ENCODE results near the gene RAVER1. TPM values are rescaled to one million over a fixed set of nuclear protein-coding genes. Genes with fewer than 3 reads are reported as not detected.
A peak's percentile ranks its signal among the peaks of the same experiment; 100 is the strongest.

RAVER1 gene
- total and polyA plus RNA-seq, 9 of the 15 experiments (the other 6 are each of a cell fraction or from before 2014, with no cell fraction given): 0.06 to 113 (median 7.0) TPM

DNA sequence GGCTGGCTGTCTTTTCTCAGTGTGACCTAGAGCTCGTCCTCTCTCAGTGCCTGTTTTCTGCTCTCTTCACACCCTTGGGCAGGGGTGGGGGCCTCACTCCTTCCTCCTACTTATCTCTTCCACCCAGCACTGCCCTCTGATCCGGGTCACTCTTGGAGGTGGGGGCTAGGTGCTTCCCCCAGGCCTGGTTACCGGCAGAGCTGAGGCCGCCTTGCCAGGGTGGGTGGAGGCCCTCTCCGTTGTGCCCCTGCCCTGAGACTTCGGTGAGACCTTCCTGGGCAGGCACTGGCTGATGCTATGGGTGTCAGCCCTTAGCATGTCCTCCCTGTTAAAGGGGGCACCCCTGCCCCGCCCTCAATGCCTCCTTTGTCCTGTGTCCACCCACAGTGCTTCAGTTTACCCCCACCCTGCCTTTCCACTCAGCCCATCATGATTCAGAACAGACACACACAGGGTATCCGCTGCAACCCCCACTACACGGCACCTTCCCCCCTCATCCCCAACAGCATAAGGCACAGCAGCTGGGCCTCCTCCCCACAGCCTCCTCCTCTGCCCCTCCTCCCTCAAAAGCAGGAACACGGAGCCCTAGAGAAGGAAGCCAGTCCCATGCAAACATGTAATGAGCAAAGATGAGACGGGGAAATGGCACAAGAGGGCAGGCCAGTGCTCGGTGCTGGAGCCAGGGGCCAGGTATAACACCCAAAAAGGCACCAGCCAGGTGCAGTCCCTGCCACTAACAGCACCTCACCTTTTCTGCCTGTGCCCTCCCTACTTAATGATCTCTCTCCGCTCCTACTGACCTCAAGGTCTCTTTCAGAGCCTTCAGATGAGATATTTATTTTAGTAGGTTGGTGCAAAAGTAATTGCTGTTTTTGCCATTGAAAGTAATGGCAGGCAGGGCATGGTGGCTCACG, 33.5 kb downstream of the RAVER1 start (continued):
- TF ChIP-seq, protein P1, sequence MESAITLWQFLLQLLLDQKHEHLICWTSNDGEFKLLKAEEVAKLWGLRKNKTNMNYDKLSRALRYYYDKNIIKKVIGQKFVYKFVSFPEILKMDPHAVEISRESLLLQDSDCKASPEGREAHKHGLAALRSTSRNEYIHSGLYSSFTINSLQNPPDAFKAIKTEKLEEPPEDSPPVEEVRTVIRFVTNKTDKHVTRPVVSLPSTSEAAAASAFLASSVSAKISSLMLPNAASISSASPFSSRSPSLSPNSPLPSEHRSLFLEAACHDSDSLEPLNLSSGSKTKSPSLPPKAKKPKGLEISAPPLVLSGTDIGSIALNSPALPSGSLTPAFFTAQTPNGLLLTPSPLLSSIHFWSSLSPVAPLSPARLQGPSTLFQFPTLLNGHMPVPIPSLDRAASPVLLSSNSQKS (CRISPR knock-in tag; IDR thresholded peaks at IDR 0.05): no peak
- TF ChIP-seq, protein P2, sequence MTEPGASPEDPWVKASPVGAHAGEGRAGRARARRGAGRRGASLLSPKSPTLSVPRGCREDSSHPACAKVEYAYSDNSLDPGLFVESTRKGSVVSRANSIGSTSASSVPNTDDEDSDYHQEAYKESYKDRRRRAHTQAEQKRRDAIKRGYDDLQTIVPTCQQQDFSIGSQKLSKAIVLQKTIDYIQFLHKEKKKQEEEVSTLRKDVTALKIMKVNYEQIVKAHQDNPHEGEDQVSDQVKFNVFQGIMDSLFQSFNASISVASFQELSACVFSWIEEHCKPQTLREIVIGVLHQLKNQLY (CRISPR knock-in tag; conservative IDR thresholded peaks at IDR 0.05): no peak
- TF ChIP-seq GABPA (tag; conservative IDR thresholded peaks at IDR 0.05; ENCODE audit: low read depth): peak; percentile 64
- peak; percentile 82 for TF ChIP-seq SMARCE1 (IDR thresholded peaks at IDR 0.05)
- TF ChIP-seq NR1H2 (CRISPR knock-in tag; IDR thresholded peaks at IDR 0.05): no peak
- no peak for TF ChIP-seq ZNF121 (CRISPR knock-in tag; conservative IDR thresholded peaks at IDR 0.05)
- TF ChIP-seq ZBTB8A (IDR thresholded peaks at IDR 0.05; ENCODE audit: partially characterized antibody): no peak
- TF ChIP-seq, protein P3, sequence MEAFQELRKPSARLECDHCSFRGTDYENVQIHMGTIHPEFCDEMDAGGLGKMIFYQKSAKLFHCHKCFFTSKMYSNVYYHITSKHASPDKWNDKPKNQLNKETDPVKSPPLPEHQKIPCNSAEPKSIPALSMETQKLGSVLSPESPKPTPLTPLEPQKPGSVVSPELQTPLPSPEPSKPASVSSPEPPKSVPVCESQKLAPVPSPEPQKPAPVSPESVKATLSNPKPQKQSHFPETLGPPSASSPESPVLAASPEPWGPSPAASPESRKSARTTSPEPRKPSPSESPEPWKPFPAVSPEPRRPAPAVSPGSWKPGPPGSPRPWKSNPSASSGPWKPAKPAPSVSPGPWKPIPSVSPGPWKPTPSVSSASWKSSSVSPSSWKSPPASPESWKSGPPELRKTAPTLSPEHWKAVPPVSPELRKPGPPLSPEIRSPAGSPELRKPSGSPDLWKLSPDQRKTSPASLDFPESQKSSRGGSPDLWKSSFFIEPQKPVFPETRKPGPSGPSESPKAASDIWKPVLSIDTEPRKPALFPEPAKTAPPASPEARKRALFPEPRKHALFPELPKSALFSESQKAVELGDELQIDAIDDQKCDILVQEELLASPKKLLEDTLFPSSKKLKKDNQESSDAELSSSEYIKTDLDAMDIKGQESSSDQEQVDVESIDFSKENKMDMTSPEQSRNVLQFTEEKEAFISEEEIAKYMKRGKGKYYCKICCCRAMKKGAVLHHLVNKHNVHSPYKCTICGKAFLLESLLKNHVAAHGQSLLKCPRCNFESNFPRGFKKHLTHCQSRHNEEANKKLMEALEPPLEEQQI (IDR thresholded peaks at IDR 0.05): no peak; the same call in 1 of the 2 replicates
- peak; percentile 79 for TF ChIP-seq TOE1 (IDR thresholded peaks at IDR 0.05; ENCODE audit: borderline replicate concordance)
- no peak for TF ChIP-seq TOE1 (CRISPR knock-in tag; IDR thresholded peaks at IDR 0.05; ENCODE audit: borderline replicate concordance, low read depth)
- TF ChIP-seq ZNF174 (CRISPR knock-in tag; IDR thresholded peaks at IDR 0.05): no peak
- no peak for TF ChIP-seq LARP7 (IDR thresholded peaks at IDR 0.05)
- TF ChIP-seq HEY1 (CRISPR knock-in tag; IDR thresholded peaks at IDR 0.05; ENCODE audit: borderline replicate concordance): no peak
- TF ChIP-seq FOXA1 (IDR thresholded peaks at IDR 0.05; ENCODE audit: borderline replicate concordance): no peak
- TF ChIP-seq, protein P4, sequence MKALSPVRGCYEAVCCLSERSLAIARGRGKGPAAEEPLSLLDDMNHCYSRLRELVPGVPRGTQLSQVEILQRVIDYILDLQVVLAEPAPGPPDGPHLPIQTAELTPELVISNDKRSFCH (CRISPR knock-in tag; IDR thresholded peaks at IDR 0.05): no peak
- TF ChIP-seq, protein P4 (tag; IDR thresholded peaks at IDR 0.05): peak; percentile 87
- TF ChIP-seq ZNF224 (CRISPR knock-in tag; IDR thresholded peaks at IDR 0.05): no peak
- 0 out of 2 replicates have a peak, but pooled peaks have one; percentile 28 for TF ChIP-seq EHMT2 (IDR thresholded peaks at IDR 0.05)
- peak; percentile 98 to 100 for TF ChIP-seq MAZ (CRISPR knock-in tag; conservative IDR thresholded peaks at IDR 0.05 in 1 of 2, IDR thresholded peaks at IDR 0.05 in 1 of 2)
- TF ChIP-seq, protein P5, sequence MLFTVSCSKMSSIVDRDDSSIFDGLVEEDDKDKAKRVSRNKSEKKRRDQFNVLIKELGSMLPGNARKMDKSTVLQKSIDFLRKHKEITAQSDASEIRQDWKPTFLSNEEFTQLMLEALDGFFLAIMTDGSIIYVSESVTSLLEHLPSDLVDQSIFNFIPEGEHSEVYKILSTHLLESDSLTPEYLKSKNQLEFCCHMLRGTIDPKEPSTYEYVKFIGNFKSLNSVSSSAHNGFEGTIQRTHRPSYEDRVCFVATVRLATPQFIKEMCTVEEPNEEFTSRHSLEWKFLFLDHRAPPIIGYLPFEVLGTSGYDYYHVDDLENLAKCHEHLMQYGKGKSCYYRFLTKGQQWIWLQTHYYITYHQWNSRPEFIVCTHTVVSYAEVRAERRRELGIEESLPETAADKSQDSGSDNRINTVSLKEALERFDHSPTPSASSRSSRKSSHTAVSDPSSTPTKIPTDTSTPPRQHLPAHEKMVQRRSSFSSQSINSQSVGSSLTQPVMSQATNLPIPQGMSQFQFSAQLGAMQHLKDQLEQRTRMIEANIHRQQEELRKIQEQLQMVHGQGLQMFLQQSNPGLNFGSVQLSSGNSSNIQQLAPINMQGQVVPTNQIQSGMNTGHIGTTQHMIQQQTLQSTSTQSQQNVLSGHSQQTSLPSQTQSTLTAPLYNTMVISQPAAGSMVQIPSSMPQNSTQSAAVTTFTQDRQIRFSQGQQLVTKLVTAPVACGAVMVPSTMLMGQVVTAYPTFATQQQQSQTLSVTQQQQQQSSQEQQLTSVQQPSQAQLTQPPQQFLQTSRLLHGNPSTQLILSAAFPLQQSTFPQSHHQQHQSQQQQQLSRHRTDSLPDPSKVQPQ (CRISPR knock-in tag; IDR thresholded peaks at IDR 0.05; ENCODE audit: borderline replicate concordance): no peak

Data from K562 (cell line).